GM12872 (cell line): ENCODE measurements around the gene ACP5.

Experiments used
- CTCF ChIP-seq: IDR thresholded peaks from 3 replicates; pipeline ENCODE4 v1.5.1; 2011; ENCODE audit warnings: low read depth, mild to moderate bottlenecking, low read length, moderate library complexity; ENCODE audit not compliant: insufficient read depth

The ACP5 gene

GRCh38 chr19:11540645-11541044 lies 36.8 kb downstream of the ACP5 start:
- no peak for TF ChIP-seq CTCF

- no peak for TF ChIP-seq CTCF
Observed at GRCh38 chr19:11539495-11540365, 37.7 kb downstream of the ACP5 start.

GRCh38 chr19:11538232-11539036 lies 39.0 kb downstream of the ACP5 start, which contains the start of gene CNN1:
Gene CNN1, plus strand, starts transcription at chr19:11538851. Its CDS starts 77 bp downstream, at chr19:11538928.
- no peak for TF ChIP-seq CTCF

DNA sequence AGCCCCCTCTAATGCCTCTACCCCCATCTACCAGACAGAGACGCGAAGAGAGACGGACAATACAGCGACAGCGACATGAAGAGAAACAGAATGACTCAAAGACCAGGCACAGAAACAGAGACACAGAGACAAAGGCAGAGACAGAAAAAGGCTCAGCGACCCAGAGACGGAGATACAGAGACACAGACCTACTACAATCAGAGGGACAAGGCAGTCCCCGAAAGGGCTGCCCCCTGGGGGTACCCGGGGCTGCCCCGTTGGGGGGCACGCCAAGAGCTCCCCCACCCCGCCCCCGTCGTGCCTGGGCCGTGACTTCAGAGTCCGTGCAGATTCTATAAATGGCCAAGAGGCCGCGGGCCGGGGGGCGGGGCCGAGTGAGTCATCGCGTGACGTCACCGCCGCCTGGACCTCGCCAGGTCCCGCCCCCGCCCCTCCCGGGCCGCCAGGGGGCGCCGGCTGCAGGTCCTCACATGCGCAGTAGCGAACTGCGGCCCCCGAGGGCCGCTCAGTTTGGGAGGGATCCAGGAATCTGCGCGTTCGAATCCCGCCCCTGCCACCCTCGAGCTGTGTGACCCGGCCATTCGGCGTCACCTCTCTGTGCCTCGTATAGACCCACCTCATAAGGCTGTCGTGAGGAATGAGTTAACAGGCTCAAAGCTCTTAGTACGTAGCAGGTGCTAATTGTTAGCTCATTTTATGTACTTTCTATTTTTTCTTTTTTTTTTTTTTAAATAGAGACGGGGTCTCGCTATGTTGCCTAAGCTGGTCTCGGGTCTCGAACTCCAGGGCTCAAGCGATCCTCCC lies 41.5 kb downstream of the ACP5 start:
- peak; percentile 84 for TF ChIP-seq CTCF

GRCh38 chr19:11534948-11535347 lies 42.5 kb downstream of the ACP5 start:
- no peak for TF ChIP-seq CTCF

- no peak for TF ChIP-seq CTCF
Observed at GRCh38 chr19:11534538-11534937, 42.9 kb downstream of the ACP5 start.

DNA sequence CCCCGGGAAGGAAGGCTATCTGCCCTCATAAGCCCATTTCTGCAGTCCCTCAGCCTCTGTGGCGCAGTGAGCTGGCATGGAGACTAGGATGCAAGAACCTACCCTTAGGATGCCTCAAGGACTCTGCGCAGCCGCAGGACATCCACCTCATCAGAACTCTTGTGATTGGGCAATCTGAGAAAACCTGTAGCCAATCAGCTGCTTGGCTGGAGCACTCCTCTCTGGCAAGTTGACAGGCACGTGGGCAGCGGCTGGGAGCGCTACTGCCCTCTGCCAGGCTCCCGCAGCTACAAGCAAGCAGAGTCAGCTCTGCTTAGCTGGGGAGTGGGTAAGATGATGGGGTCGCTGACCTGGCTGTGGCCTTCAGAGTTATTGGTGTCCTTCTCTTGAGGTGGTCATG lies 47.0 kb downstream of the ACP5 start:
- TF ChIP-seq CTCF = peak; percentile 18; the same call in 1 of the 3 replicates
